Lower leg skin (tissue), 4 donors: ENCODE measurements around the gene TRIM6. TPM values are rescaled to one million over a fixed set of nuclear protein-coding genes. Genes with fewer than 3 reads are reported as not detected.
"Not testable (repeated sequence)": the region's sequence is repeated elsewhere in the genome, so short reads cannot be mapped to it uniquely, and the experiment has no call there.

Experiments
- DNase-seq, 2 donors: peaks; one replicate each; pipeline ENCODE4 v3.0.0-alpha.2; 2019; ENCODE audit warnings: low spot score in 2 of 2
- H3K4me3 ChIP-seq: fragments of 200-600 bp; sonication (generic); 2 replicates; pipeline ENCODE4 v1.5.1; 2017; ENCODE audit warnings: mild to moderate bottlenecking, low read depth; ENCODE audit not compliant: poor library complexity, severe bottlenecking
- CTCF ChIP-seq, 3 donors: fragments of 450-650 bp; IDR thresholded peaks; one replicate each; pipeline ENCODE4 v1.5.1; 2016; ENCODE audit warnings: antibody characterized with exemption in 3 of 3, mild to moderate bottlenecking in 3 of 3, moderate library complexity in 2 of 3
- POLR2A ChIP-seq, 2 donors: fragments of 450-650 bp; IDR thresholded peaks; one replicate each; pipeline ENCODE4 v1.6.1; 2016 to 2017; ENCODE audit warnings: antibody characterized with exemption in 2 of 2, mild to moderate bottlenecking in 1 of 2, moderate library complexity in 1 of 2
- WGBS, 2 donors: methylation state at CpG; one replicate each; pipeline ENCODE4 v1.1.5; 2018; 5-methylcytosine and 5-hydroxymethylcytosine counted together
- intact Hi-C: fragments of 100-400 bp; cut with DNase I; formaldehyde crosslinking; loops from one replicate; pipeline ENCODE4 v1.15.0; 2023; ENCODE audit warnings: low total_unique reads
- total RNA-seq, 4 donors: library from RNA; depleted of rRNA; stranded (reverse); fragments of >200 nt; gene quantifications; one replicate each; pipeline ENCODE4 v1.1.0, GENCODE V29; 2016

Gene TRIM6
- total RNA-seq, 4 donors from 2014 or later: 1.0 to 2.7 (median 2.0) TPM

- intact Hi-C loops: no loop called here
- no peak for DNase-seq
- H3K4me3 ChIP-seq: no peak overlapping the region
- WGBS, 2 donors: 94 to 97% methylated on average over 4 of the region's 4 CpGs
- TF ChIP-seq POLR2A (IDR thresholded peaks at IDR 0.05) (no peak), CTCF (IDR thresholded peaks at IDR 0.05) (no peak)
Observed at GRCh38 chr11:5655474-5655873, 59.0 kb downstream of the TRIM6 start.

GRCh38 chr11:5656956-5657355 is 60.5 kb downstream of the TRIM6 start:
- intact Hi-C loops, H3K4me3 ChIP-seq, DNase-seq: not testable (repeated sequence)

GRCh38 chr11:5658318-5658717 is 61.9 kb downstream of the TRIM6 start:
- H3K4me3 ChIP-seq: no peak overlapping the region
- no peak for TF ChIP-seq POLR2A (IDR thresholded peaks at IDR 0.05)
- TF ChIP-seq CTCF (IDR thresholded peaks at IDR 0.05): no peak
- no peak for DNase-seq
- 92 to 94% methylated on average over 5 of the region's 5 CpGs for WGBS, 2 donors
- intact Hi-C loops: no loop called here

More at GRCh38 chr11:5656956-5657355, 60.5 kb downstream of the TRIM6 start:
- WGBS, 2 donors: 100% methylated on average over 2 of the region's 2 CpGs

Other genes starting within 250 kb of the TRIM6 start
- not detected for gene OR51B6, start 245.1 kb upstream of the TRIM6 start, total RNA-seq
- not detected for gene OR51M1, start 212.8 kb upstream of the TRIM6 start, total RNA-seq
- not detected for gene OR51Q1, start 174.5 kb upstream of the TRIM6 start, total RNA-seq
- not detected for gene OR51I1, start 155.1 kb upstream of the TRIM6 start, total RNA-seq
- gene OR51I2, start 147.3 kb upstream of the TRIM6 start, total RNA-seq: not detected
- gene OR52D1, start 108.0 kb upstream of the TRIM6 start, total RNA-seq: not detected
- under 1 TPM in 1 of 4 donors, not detected in 3; 0.13 TPM for gene UBQLN3, start 86.7 kb upstream of the TRIM6 start, total RNA-seq
- gene UBQLNL, start 79.9 kb upstream of the TRIM6 start, total RNA-seq: 1 to 10 TPM in 1 of 4 donors, under 1 TPM in 3; 0.12 to 1.8 (median 0.48) TPM
- gene OR52H1, start 48.1 kb upstream of the TRIM6 start, total RNA-seq: not detected
- gene OR52B6, start 15.8 kb upstream of the TRIM6 start, total RNA-seq: not detected
- 10 to 100 TPM in 1 of 4 donors, 1 to 10 TPM in 3; 2.7 to 10.3 (median 6.9) TPM for gene TRIM34, start 28.4 kb downstream of the TRIM6 start, total RNA-seq
- gene TRIM5, start 88.4 kb downstream of the TRIM6 start, total RNA-seq: 10 to 100 TPM in 2 of 4 donors, 1 to 10 TPM in 2; 8.3 to 16.1 (median 10.8) TPM
- 10 to 100 TPM in 2 of 4 donors, 1 to 10 TPM in 2; 5.9 to 12.5 (median 9.2) TPM for gene TRIM22, start 93.2 kb downstream of the TRIM6 start, total RNA-seq
- under 1 TPM in 1 of 4 donors, not detected in 3; 0.29 TPM for gene OR56B1, start 139.8 kb downstream of the TRIM6 start, total RNA-seq
- gene OR52N4, start 157.6 kb downstream of the TRIM6 start, total RNA-seq: not detected
- gene OR52N5, start 186.7 kb downstream of the TRIM6 start, total RNA-seq: not detected
- not detected for gene OR52N1, start 194.6 kb downstream of the TRIM6 start, total RNA-seq
- not detected for gene OR52N2, start 212.3 kb downstream of the TRIM6 start, total RNA-seq
- gene OR52E6, start 245.3 kb downstream of the TRIM6 start, total RNA-seq: not detected